ENCODE measurements around the gene PTGER4.
"Not testable (repeated sequence)": the region's sequence is repeated elsewhere in the genome, so short reads cannot be mapped to it uniquely, and the experiment has no call there.

PTGER4 gene

DNA sequence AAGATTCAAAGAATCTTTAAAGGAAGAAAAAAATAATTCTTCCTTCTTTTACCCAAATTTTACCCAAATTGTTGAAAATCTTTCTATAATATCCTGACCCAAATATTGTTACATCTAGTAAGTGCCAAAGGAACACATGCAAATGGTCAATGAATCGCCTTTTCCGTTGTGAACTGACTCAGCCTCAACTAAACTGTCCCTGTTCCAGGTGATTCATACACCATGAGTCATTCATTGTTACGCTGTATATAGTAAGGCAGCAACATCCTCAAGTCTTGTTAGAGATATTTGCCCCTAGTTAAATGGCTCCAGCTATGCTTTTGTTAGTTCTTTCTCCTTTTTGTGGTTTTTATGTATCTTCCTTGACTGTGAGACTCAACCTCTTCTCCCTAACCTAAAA, 9.7 kb downstream of the PTGER4 start:
- Histone ChIP-seq H3K36me3 (no peaks in the 10 kb centered on the region), H3K9me3 (ENCODE audit: severe bottlenecking) (no peaks in the 10 kb centered on the region), H3K4me3 (ENCODE audit: low read depth, low read length) (no peak overlapping the region), H3K27ac (no peak overlapping the region), H3K27me3 (ENCODE audit: insufficient read depth, low read depth, severe bottlenecking) (no peaks in the 10 kb centered on the region)
- no peak for TF ChIP-seq CTCF (IDR thresholded peaks at IDR 0.05; ENCODE audit: low read depth, low read length)
- no peak for DNase-seq

GRCh38 chr5:40690267-40690666, 10.6 kb downstream of the PTGER4 start:
- no peak for DNase-seq
- Histone ChIP-seq H3K27ac (no peak overlapping the region), H3K4me3 (ENCODE audit: low read depth, low read length) (no peak overlapping the region), H3K9me3 (ENCODE audit: severe bottlenecking) (no peaks in the 10 kb centered on the region), H3K27me3 (ENCODE audit: insufficient read depth, low read depth, severe bottlenecking) (no peaks in the 10 kb centered on the region), H3K36me3 (no peaks in the 10 kb centered on the region)
- TF ChIP-seq CTCF (IDR thresholded peaks at IDR 0.05; ENCODE audit: low read depth, low read length), result no peak

- H3K27ac ChIP-seq, result no peak overlapping the region
- H3K36me3 ChIP-seq, result no peaks in the 10 kb centered on the region
- TF ChIP-seq CTCF (IDR thresholded peaks at IDR 0.05; ENCODE audit: low read depth, low read length), result no peak
- H3K4me3 ChIP-seq (ENCODE audit: low read depth, low read length), result no peak overlapping the region
- DNase-seq, result no peak
- H3K9me3 ChIP-seq (ENCODE audit: severe bottlenecking), result no peaks in the 10 kb centered on the region
- H3K27me3 ChIP-seq (ENCODE audit: insufficient read depth, low read depth, severe bottlenecking), result no peaks in the 10 kb centered on the region
Observed at GRCh38 chr5:40691894-40692293, 12.2 kb downstream of the PTGER4 start.

- Histone ChIP-seq H3K27ac (no peak overlapping the region), H3K4me3 (ENCODE audit: low read depth, low read length) (no peak overlapping the region), H3K9me3 (ENCODE audit: severe bottlenecking) (no peaks in the 10 kb centered on the region), H3K36me3 (no peaks in the 10 kb centered on the region), H3K27me3 (ENCODE audit: insufficient read depth, low read depth, severe bottlenecking) (no peaks in the 10 kb centered on the region)
- TF ChIP-seq CTCF (IDR thresholded peaks at IDR 0.05; ENCODE audit: low read depth, low read length), result no peak
- DNase-seq, result no peak
Observed at GRCh38 chr5:40694433-40694832, 14.7 kb downstream of the PTGER4 start.

DNA sequence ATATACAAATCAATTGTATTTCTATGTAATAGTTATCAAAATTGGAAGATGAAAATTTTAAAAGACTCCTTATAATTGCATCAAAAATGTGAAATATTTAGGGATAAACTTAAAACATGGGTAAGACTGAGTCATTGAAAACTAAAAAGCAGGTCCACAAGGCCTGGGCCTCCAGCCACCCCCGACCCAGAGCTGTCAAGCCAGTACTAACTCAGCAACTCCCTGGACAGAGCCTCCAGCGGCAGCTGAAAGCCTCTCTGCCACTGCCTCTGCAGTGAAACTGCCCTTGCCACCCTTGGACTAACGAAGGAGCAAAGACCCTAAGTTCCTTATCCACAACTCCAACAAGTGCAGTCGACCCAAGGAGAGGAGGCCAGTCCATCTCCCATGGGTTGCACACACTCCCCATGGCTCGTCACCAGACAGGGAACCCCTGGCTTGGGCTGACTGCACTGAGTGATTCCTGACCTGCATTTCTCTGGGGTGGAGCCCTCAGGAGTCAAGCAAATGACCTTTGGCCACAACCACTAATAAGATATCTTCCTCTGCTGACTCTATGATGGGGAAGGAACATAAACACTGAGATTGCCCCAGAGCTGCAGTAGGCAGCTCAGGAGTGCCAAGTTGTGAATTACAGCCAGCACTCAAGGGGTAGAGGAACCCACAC, 20.5 kb downstream of the PTGER4 start:
- TF ChIP-seq CTCF (IDR thresholded peaks at IDR 0.05; ENCODE audit: low read depth, low read length), result no peak
- H3K9me3 ChIP-seq (ENCODE audit: severe bottlenecking), result no peaks in the 10 kb centered on the region

DNA sequence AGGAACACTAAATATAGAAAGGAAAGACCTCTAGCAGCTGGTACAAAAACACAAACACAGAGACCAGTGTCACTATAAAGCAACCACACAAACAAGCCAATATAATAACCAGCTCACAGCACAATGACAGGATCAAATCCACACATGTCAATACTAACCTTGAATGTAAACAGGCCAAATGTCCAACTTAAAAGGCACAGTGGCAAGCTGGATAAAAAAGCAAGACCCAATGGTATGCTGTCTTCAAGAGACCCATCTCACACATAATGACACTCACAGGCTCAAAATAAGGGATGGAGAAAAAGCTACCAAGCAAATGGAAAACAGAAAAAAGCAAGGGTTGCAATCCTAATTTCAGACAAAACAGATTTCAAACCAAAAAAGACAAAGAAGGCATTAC, 22.3 kb downstream of the PTGER4 start:
- H3K27me3 ChIP-seq (ENCODE audit: insufficient read depth, low read depth, severe bottlenecking); H3K27ac ChIP-seq; H3K9me3 ChIP-seq (ENCODE audit: severe bottlenecking); DNase-seq; H3K4me3 ChIP-seq (ENCODE audit: low read depth, low read length); H3K36me3 ChIP-seq: not testable (repeated sequence)

More for the DNA sequence above, 20.5 kb downstream of the PTGER4 start:
- DNase-seq, result no peak
- H3K27ac ChIP-seq, result no peak overlapping the region
- no peak overlapping the region for H3K4me3 ChIP-seq (ENCODE audit: low read depth, low read length)
- no peaks in the 10 kb centered on the region for H3K36me3 ChIP-seq
- H3K27me3 ChIP-seq (ENCODE audit: insufficient read depth, low read depth, severe bottlenecking), result no peaks in the 10 kb centered on the region

DNA sequence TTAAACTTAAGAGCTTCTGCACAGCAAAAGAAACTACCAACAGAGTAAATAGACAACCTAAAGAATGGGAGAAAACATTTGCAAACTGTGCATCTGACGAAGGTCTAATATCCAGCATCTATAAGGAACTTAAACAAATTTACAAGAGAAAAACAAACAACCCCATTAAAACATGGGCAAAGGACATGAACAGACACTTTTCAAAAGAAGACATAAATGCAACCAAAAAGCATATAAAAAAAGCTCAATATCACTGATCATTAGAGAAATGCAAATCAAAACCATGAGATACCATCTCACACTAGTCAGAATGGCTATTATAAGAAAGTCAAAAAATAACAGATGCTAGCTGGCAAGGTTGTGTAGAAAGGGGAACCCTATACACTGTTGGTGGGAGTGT, 25.8 kb downstream of the PTGER4 start:
- not testable (repeated sequence) for DNase-seq; H3K27ac ChIP-seq; H3K9me3 ChIP-seq (ENCODE audit: severe bottlenecking); H3K36me3 ChIP-seq; H3K27me3 ChIP-seq (ENCODE audit: insufficient read depth, low read depth, severe bottlenecking); H3K4me3 ChIP-seq (ENCODE audit: low read depth, low read length)

DNA sequence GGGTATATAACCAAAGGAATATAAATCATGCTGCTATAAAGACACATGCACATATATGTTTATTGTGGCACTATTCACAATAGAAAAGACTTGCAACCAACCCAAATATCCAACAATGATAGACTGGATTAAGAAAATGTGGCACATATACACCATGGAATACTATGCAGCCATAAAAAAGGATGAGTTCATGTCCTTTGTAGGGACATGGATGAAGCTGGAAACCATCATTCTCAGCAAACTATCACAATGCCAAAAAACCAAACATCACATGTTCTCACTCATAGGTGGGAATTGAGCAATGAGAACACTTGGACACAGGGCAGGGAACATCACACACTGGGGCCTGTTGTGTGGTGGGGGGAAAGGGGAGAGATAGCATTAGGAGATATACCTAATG, 30.9 kb downstream of the PTGER4 start:
- H3K36me3 ChIP-seq; DNase-seq; H3K9me3 ChIP-seq (ENCODE audit: severe bottlenecking); H3K27me3 ChIP-seq (ENCODE audit: insufficient read depth, low read depth, severe bottlenecking); H3K27ac ChIP-seq; H3K4me3 ChIP-seq (ENCODE audit: low read depth, low read length): not testable (repeated sequence)
